K562 (cell line): ENCODE data around the gene PROM2. TPM values are rescaled to one million over a fixed set of nuclear protein-coding genes. Genes with fewer than 3 reads are reported as not detected.

Experiments
- ATAC-seq: fragments of 200-7000 bp; cut with Tn5 transposase; 3 replicates; pipeline ENCODE4 v1.9.1; 2020; ENCODE audit warnings: moderate library complexity
- BruUV-seq: library from RNA; stranded (reverse); fragments of 400-500 nt; replicated peaks from 2 replicates; lab custom pipeline; 2021; lab: Mats Ljungman, UMichigan
- CTCF ChIA-PET: fragments of 300-600 bp; formaldehyde crosslinking; extraction: SDS; loops from one replicate; lab custom pipeline; 2021; ENCODE audit warnings: low intra/inter-chr PET ratio; lab: Yijun Ruan, JAX
- POLR2A ChIA-PET: fragments of 300-600, 350-650 bp; sonication (Branson Sonifier 250); formaldehyde crosslinking; extraction: SDS; loops from one replicate; lab custom pipeline; 2021; ENCODE audit warnings: antibody characterized with exemption, inconsistent platforms; lab: Yijun Ruan, JAX
- DNase-seq, 4 experiments: peaks; one replicate each; pipeline versions ENCODE4 v3.0.0 to v3.0.0-alpha.2; 2011 to 2018; ENCODE audit warnings: low spot score in 3 of 4, mixed read lengths in 3 of 4; ENCODE audit errors: extremely low read depth in 1 of 4
- FAIRE-seq: peaks from 2 replicates; lab custom pipeline; 2011; peaks lifted over from hg19 to GRCh38; lab: Jason Lieb, UNC
- H2AFZ ChIP-seq: 2 replicates; pipeline ENCODE4 v1.6.0; 2011; ENCODE audit warnings: low read depth, low read length, control low read depth, inconsistent platforms
- H3K27ac ChIP-seq: fragments of 200-600 bp; 3 replicates; pipeline ENCODE4 v1.8.0; 2011; ENCODE audit warnings: low read depth, mild to moderate bottlenecking, control low read depth, inconsistent platforms, low read length, moderate library complexity, mixed read lengths; ENCODE audit errors: extremely low read depth
- H3K27me3 ChIP-seq, 2 experiments: fragments of 300-600 bp in 1 of 2; 2 replicates in 1 of 2; 3 replicates in 1 of 2; pipeline versions ENCODE4 v1.6.0 to v1.8.0; 2011; ENCODE audit warnings: inconsistent platforms in 2 of 2, low read length in 2 of 2, mild to moderate bottlenecking in 1 of 2, mixed read lengths in 1 of 2, moderate library complexity in 1 of 2; ENCODE audit not compliant: control insufficient read depth in 2 of 2, insufficient read depth in 2 of 2
- H3K36me3 ChIP-seq: fragments of 300-600 bp; 3 replicates; pipeline ENCODE4 v1.8.0; 2011; ENCODE audit warnings: mild to moderate bottlenecking, low read length, inconsistent platforms; ENCODE audit not compliant: control insufficient read depth, insufficient read depth
- H3K4me1 ChIP-seq, 2 experiments: fragments of 200-600 bp in 1 of 2; replicated peaks in 1 of 2; 2 replicates in 1 of 2; 3 replicates in 1 of 2; pipeline versions ENCODE4 v1.5.1 to v1.8.0; 2011; ENCODE audit warnings: inconsistent platforms in 2 of 2, low read length in 2 of 2, mild to moderate bottlenecking in 1 of 2, mixed read lengths in 1 of 2, moderate library complexity in 1 of 2; ENCODE audit not compliant: control insufficient read depth in 2 of 2, insufficient read depth in 2 of 2
- H3K4me2 ChIP-seq: 2 replicates; pipeline ENCODE4 v1.6.1; 2011; ENCODE audit warnings: low read length, control low read depth, inconsistent platforms, mixed read lengths; ENCODE audit not compliant: insufficient read depth
- H3K4me3 ChIP-seq: fragments of 200-600 bp; sonication (generic), shearing (Covaris generic); 2 replicates; pipeline ENCODE4 v1.5.1; 2016; ENCODE audit warnings: control low read depth, inconsistent platforms
- H3K79me2 ChIP-seq: fragments of 200-600 bp; 3 replicates; pipeline ENCODE4 v1.8.0; 2011; ENCODE audit warnings: low read length, inconsistent platforms; ENCODE audit not compliant: control insufficient read depth, insufficient read depth
- H3K9ac ChIP-seq, 2 experiments: 2 replicates each; pipeline versions ENCODE4 v1.6.0 to v1.6.1; 2011; ENCODE audit warnings: low read depth in 2 of 2, low read length in 2 of 2, control low read depth in 1 of 2, inconsistent platforms in 1 of 2, mild to moderate bottlenecking in 1 of 2, mixed read lengths in 1 of 2; ENCODE audit not compliant: insufficient read depth in 1 of 2
- H3K9me1 ChIP-seq: one replicate; pipeline ENCODE4 v1.6.0; 2011; ENCODE audit warnings: inconsistent platforms, mild to moderate bottlenecking, low read length, moderate library complexity; ENCODE audit not compliant: control insufficient read depth, insufficient read depth
- H3K9me3 ChIP-seq: replicated peaks from 2 replicates; pipeline ENCODE4 v1.5.1; 2011; ENCODE audit warnings: low read depth, low read length, inconsistent platforms; ENCODE audit not compliant: control insufficient read depth, insufficient read depth
- H4K20me1 ChIP-seq: replicated peaks from 2 replicates; pipeline ENCODE4 v1.6.1; 2011; ENCODE audit warnings: low read length, inconsistent platforms, mixed read lengths; ENCODE audit not compliant: control insufficient read depth, insufficient read depth
- HMGN3 ChIP-seq: IDR thresholded peaks from 2 replicates; pipeline ENCODE4 v1.6.1; 2011; ENCODE audit warnings: borderline replicate concordance, low read depth, mild to moderate bottlenecking, mixed read lengths, low read length; ENCODE audit not compliant: insufficient read length; ENCODE audit errors: extremely low read depth
- WGBS: fragments of 100-300 bp; shearing (Covaris generic); methylation state at CpG from one replicate; pipeline ENCODE4 v1.1.6; 2016; ENCODE audit warnings: low coverage, mixed read lengths; ENCODE audit not compliant: insufficient coverage; ENCODE audit errors: missing lambda C conversion rate; 5-methylcytosine and 5-hydroxymethylcytosine counted together
- in situ Hi-C: fragments of 300-500 bp; cut with MboI; formaldehyde crosslinking; loops from 4 replicates; pipeline ENCODE4 v1.15.0; 2018; ENCODE audit warnings: inconsistent platforms, mixed read lengths
- intact Hi-C: fragments of 100-400 bp; cut with micrococcal nuclease; formaldehyde crosslinking; loops from 2 replicates; pipeline ENCODE4 v1.14.2; 2022
- polyA plus RNA-seq, 8 experiments: library from polyadenylated mRNA; depleted of rRNA in 4 of 8; stranded (reverse) in 5 of 8; unstranded in 3 of 8; fragments of >200 nt; fragmentation: Nextera tagmentation in 2 of 8; fragmentation: Illumina TruSeq in 1 of 8; extraction: Ambion mirVana in 2 of 8; extraction: Trizol in 1 of 8; gene quantifications; 2 replicates each; pipeline versions ENCODE4 v1.2.1 to v1.2.3, GENCODE V29; 2011 to 2014; ENCODE audit warnings: inconsistent platforms in 1 of 8, missing spikeins in 1 of 8
- total RNA-seq, 7 experiments: library from RNA; depleted of rRNA in 6 of 7; stranded (reverse); fragments of >200 nt in 6 of 7; fragmentation: Illumina TruSeq in 2 of 7; extraction: Trizol in 2 of 7; gene quantifications; 2 replicates each; pipeline versions ENCODE4 v1.2.1 to v1.2.3, GENCODE V29; 2011 to 2021; ENCODE audit warnings: low replicate concordance in 1 of 7
- TF ChIP-seq, protein P1 (sequence below), 2 experiments: IDR thresholded peaks; 2 replicates each; pipeline ENCODE4 v1.6.1; 2012; ENCODE audit warnings: improper control_type of control experiment in 2 of 2, low read depth in 2 of 2, low read length in 2 of 2, borderline replicate concordance in 1 of 2

The PROM2 gene
- total and polyA plus RNA-seq, 9 of the 15 experiments (the other 6 are each of a cell fraction or from before 2014, with no cell fraction given), result not detected

GRCh38 chr2:95275151-95275515, 884 bp downstream of the PROM2 start:
- Histone ChIP-seq H3K4me3 (no peak overlapping the region), H3K27me3 (peaks cover 5 to 46% of the 10 kb centered on the region in 2 experiments; a peak in 4 of 5 replicates), H3K4me1 (peaks cover 0 to 18% of the 10 kb centered on the region in 2 experiments; a peak in 3 of 5 replicates), H3K9me3 (no peaks in the 10 kb centered on the region), H3K79me2 (no peaks in the 10 kb centered on the region), H3K9ac (no peak overlapping the region), H3K27ac (no peak overlapping the region), H4K20me1 (no peaks in the 10 kb centered on the region; the same call in 1 of the 2 replicates), H3K4me2 (no peak overlapping the region), H3K36me3 (no peaks in the 10 kb centered on the region), H3K9me1 (no peaks in the 10 kb centered on the region), H2AFZ (no peak overlapping the region)
- CTCF ChIA-PET, result no interaction called here
- POLR2A ChIA-PET, result no interaction called here
- ATAC-seq, result no peak
- in situ Hi-C loops (no loop called here), intact Hi-C loops (no loop called here)
- 0% methylated on average over 4 of the region's 4 CpGs for WGBS
- no peak for FAIRE-seq
- no peak for TF ChIP-seq HMGN3
- TF ChIP-seq, protein P1, sequence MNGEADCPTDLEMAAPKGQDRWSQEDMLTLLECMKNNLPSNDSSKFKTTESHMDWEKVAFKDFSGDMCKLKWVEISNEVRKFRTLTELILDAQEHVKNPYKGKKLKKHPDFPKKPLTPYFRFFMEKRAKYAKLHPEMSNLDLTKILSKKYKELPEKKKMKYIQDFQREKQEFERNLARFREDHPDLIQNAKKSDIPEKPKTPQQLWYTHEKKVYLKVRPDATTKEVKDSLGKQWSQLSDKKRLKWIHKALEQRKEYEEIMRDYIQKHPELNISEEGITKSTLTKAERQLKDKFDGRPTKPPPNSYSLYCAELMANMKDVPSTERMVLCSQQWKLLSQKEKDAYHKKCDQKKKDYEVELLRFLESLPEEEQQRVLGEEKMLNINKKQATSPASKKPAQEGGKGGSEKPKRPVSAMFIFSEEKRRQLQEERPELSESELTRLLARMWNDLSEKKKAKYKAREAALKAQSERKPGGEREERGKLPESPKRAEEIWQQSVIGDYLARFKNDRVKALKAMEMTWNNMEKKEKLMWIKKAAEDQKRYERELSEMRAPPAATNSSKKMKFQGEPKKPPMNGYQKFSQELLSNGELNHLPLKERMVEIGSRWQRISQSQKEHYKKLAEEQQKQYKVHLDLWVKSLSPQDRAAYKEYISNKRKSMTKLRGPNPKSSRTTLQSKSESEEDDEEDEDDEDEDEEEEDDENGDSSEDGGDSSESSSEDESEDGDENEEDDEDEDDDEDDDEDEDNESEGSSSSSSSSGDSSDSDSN (IDR thresholded peaks at IDR 0.05; ENCODE audit: borderline replicate concordance in 1 of 2, low read depth in 2 of 2, low read length in 2 of 2), result no peak
- no TSS peak for BruUV-seq
- DNase-seq, result no peak
